Suprapubic skin (tissue), 4 donors: ENCODE data around the gene SPC24. TPM values are rescaled to one million over a fixed set of nuclear protein-coding genes. Genes with fewer than 3 reads are reported as not detected.
A peak's percentile ranks its signal among the peaks of the same experiment; 100 is the strongest.
"Not testable (repeated sequence)": the region's sequence is repeated elsewhere in the genome, so short reads cannot be mapped to it uniquely, and the experiment has no call there.

Source experiments
- DNase-seq, 2 donors: peaks; one replicate each; pipeline ENCODE4 v3.0.0-alpha.2; 2019; ENCODE audit warnings: low spot score in 2 of 2
- H3K27ac ChIP-seq: fragments of 200-600 bp; sonication (generic); one replicate; pipeline ENCODE4 v1.5.1; 2019
- H3K27me3 ChIP-seq: fragments of 200-600 bp; sonication (generic); one replicate; pipeline ENCODE4 v1.5.1; 2019
- H3K36me3 ChIP-seq: fragments of 200-600 bp; sonication (generic); one replicate; pipeline ENCODE4 v1.5.1; 2019
- H3K4me1 ChIP-seq: fragments of 200-600 bp; sonication (generic); one replicate; pipeline ENCODE4 v1.5.1; 2019
- H3K4me3 ChIP-seq: fragments of 200-600 bp; sonication (generic); one replicate; pipeline ENCODE4 v1.5.1; 2019; ENCODE audit warnings: mild to moderate bottlenecking
- H3K9me3 ChIP-seq: fragments of 200-600 bp; sonication (generic); one replicate; pipeline ENCODE4 v1.5.1; 2019
- CTCF ChIP-seq, 2 donors: fragments of 200-600 bp in 1 of 2; fragments of 450-650 bp in 1 of 2; sonication (generic) in 1 of 2; IDR thresholded peaks; one replicate each; pipeline ENCODE4 v1.5.1; 2016 to 2019; ENCODE audit warnings: antibody characterized with exemption in 2 of 2, mild to moderate bottlenecking in 1 of 2, moderate library complexity in 1 of 2
- EP300 ChIP-seq: sonication (generic); formaldehyde crosslinking; IDR thresholded peaks from one replicate; pipeline ENCODE4 v1.6.1; 2017; ENCODE audit warnings: antibody characterized with exemption
- POLR2A ChIP-seq, 2 donors: fragments of 450-650 bp; IDR thresholded peaks; one replicate each; pipeline ENCODE4 v1.6.1; 2017; ENCODE audit warnings: antibody characterized with exemption in 2 of 2, mild to moderate bottlenecking in 2 of 2, moderate library complexity in 2 of 2
- POLR2AphosphoS5 ChIP-seq, 3 donors: sonication (generic); formaldehyde crosslinking; IDR thresholded peaks; one replicate each; pipeline ENCODE4 v1.6.1; 2017; ENCODE audit warnings: antibody characterized with exemption in 3 of 3
- WGBS: methylation state at CpG from one replicate; pipeline ENCODE4 v1.1.5; 2018; 5-methylcytosine and 5-hydroxymethylcytosine counted together
- total RNA-seq, 4 donors: library from RNA; depleted of rRNA; stranded (reverse); fragments of >200 nt; gene quantifications; one replicate each; pipeline ENCODE4 v1.1.0, GENCODE V29; 2016

Gene SPC24
- total RNA-seq, 4 donors from 2014 or later: 1.8 to 4.0 (median 3.7) TPM

GRCh38 chr19:11098861-11099260 lies 56.7 kb downstream of the SPC24 start:
- Histone ChIP-seq H3K36me3 (peaks cover 26% of the 10 kb centered on the region), H3K4me3 (no peak overlapping the region), H3K27ac (no peak overlapping the region), H3K9me3 (no peaks in the 10 kb centered on the region), H3K27me3 (no peaks in the 10 kb centered on the region), H3K4me1 (peaks cover 29% of the 10 kb centered on the region)
- no peak for DNase-seq
- WGBS: 99% methylated on average over 3 of the region's 3 CpGs
- TF ChIP-seq POLR2AphosphoS5 (IDR thresholded peaks at IDR 0.05): no peak
- TF ChIP-seq CTCF (IDR thresholded peaks at IDR 0.05): no peak
- TF ChIP-seq POLR2A (IDR thresholded peaks at IDR 0.05): no peak
- TF ChIP-seq EP300: no peak

- Histone ChIP-seq H3K4me1 (peaks cover 35% of the 10 kb centered on the region), H3K27ac (no peak overlapping the region), H3K27me3 (no peaks in the 10 kb centered on the region), H3K9me3 (no peaks in the 10 kb centered on the region), H3K36me3 (peaks cover 20% of the 10 kb centered on the region), H3K4me3 (no peak overlapping the region)
- WGBS: 100% methylated on average over 2 of the region's 2 CpGs
- DNase-seq: no peak
- TF ChIP-seq CTCF (IDR thresholded peaks at IDR 0.05) (no peak), EP300 (no peak), POLR2A (IDR thresholded peaks at IDR 0.05) (no peak), POLR2AphosphoS5 (IDR thresholded peaks at IDR 0.05) (no peak)
Observed at GRCh38 chr19:11098327-11098726, 57.3 kb downstream of the SPC24 start.

- DNase-seq, H3K9me3 ChIP-seq, H3K4me3 ChIP-seq, H3K27me3 ChIP-seq, H3K27ac ChIP-seq: not testable (repeated sequence)
- H3K36me3 ChIP-seq: peaks cover 11% of the 10 kb centered on the region
- 88% methylated on average over 6 of the region's 6 CpGs for WGBS
- peaks cover 43% of the 10 kb centered on the region for H3K4me1 ChIP-seq
Observed at GRCh38 chr19:11097367-11097766, 58.2 kb downstream of the SPC24 start.

GRCh38 chr19:11096210-11096841 lies 59.3 kb downstream of the SPC24 start:
- Histone ChIP-seq H3K9me3 (no peaks in the 10 kb centered on the region), H3K4me3 (no peak overlapping the region), H3K27me3 (no peaks in the 10 kb centered on the region), H3K36me3 (peaks cover 4% of the 10 kb centered on the region), H3K4me1 (peaks cover 54% of the 10 kb centered on the region), H3K27ac (peak overlapping the region; percentile 87)
- TF ChIP-seq EP300: no peak
- TF ChIP-seq POLR2A (IDR thresholded peaks at IDR 0.05): no peak
- no peak for TF ChIP-seq POLR2AphosphoS5 (IDR thresholded peaks at IDR 0.05)
- no peak for TF ChIP-seq CTCF (IDR thresholded peaks at IDR 0.05)
- no peak for DNase-seq
- WGBS: 43% methylated on average over 9 of the region's 10 CpGs

Other genes starting within 250 kb of the SPC24 start
- gene YIPF2, start 227.1 kb downstream of the SPC24 start, total RNA-seq: 10 to 100 TPM; 32.4 to 68.0 (median 50.2) TPM
- 10 to 100 TPM; 25.7 to 36.3 (median 33.0) TPM for gene TIMM29, start 227.0 kb downstream of the SPC24 start, total RNA-seq
- gene SMARCA4, start 194.8 kb downstream of the SPC24 start, total RNA-seq: 100 to 1,000 TPM in 2 of 4 donors, 10 to 100 TPM in 2; 85.2 to 142 (median 101) TPM
- 100 to 1,000 TPM in 2 of 4 donors, 10 to 100 TPM in 2; 48.1 to 174 (median 119) TPM for gene LDLR, start 66.3 kb downstream of the SPC24 start, total RNA-seq
- 10 to 100 TPM; 42.5 to 75.5 (median 65.1) TPM for gene KANK2, start 41.8 kb upstream of the SPC24 start, total RNA-seq
- not detected for gene ANGPTL8, start 83.8 kb upstream of the SPC24 start, total RNA-seq
- gene DOCK6, start 106.7 kb upstream of the SPC24 start, total RNA-seq: 100 to 1,000 TPM in 2 of 4 donors, 10 to 100 TPM in 2; 69.7 to 188 (median 98.3) TPM
- gene TSPAN16, start 140.4 kb upstream of the SPC24 start, total RNA-seq: not detected
- 100 to 1,000 TPM in 2 of 4 donors, 10 to 100 TPM in 2; 68.7 to 132 (median 98.3) TPM for gene RAB3D, start 183.9 kb upstream of the SPC24 start, total RNA-seq
- 100 to 1,000 TPM; 202 to 245 (median 207) TPM for gene TMEM205, start 190.5 kb upstream of the SPC24 start, total RNA-seq
- 10 to 100 TPM in 3 of 4 donors, 1 to 10 TPM in 1; 8.0 to 58.3 (median 14.3) TPM for gene CCDC159, start 190.7 kb upstream of the SPC24 start, total RNA-seq
- 10 to 100 TPM; 18.9 to 32.1 (median 22.5) TPM for gene PLPPR2, start 199.7 kb upstream of the SPC24 start, total RNA-seq
- 1 to 10 TPM; 1.6 to 3.7 (median 2.6) TPM for gene SWSAP1, start 218.9 kb upstream of the SPC24 start, total RNA-seq
- gene EPOR, start 228.5 kb upstream of the SPC24 start, total RNA-seq: 1 to 10 TPM; 1.2 to 5.1 (median 2.9) TPM